ENCODE data around the gene ERBB2. TPM values are rescaled to one million over a fixed set of nuclear protein-coding genes. Genes with fewer than 3 reads are reported as not detected.

Gene ERBB2
- total and polyA plus RNA-seq, 10 of the 15 experiments (the other 5 are each of a cell fraction or from before 2014, with no cell fraction given) = 0.39 to 7.0 (median 4.3) TPM

DNA sequence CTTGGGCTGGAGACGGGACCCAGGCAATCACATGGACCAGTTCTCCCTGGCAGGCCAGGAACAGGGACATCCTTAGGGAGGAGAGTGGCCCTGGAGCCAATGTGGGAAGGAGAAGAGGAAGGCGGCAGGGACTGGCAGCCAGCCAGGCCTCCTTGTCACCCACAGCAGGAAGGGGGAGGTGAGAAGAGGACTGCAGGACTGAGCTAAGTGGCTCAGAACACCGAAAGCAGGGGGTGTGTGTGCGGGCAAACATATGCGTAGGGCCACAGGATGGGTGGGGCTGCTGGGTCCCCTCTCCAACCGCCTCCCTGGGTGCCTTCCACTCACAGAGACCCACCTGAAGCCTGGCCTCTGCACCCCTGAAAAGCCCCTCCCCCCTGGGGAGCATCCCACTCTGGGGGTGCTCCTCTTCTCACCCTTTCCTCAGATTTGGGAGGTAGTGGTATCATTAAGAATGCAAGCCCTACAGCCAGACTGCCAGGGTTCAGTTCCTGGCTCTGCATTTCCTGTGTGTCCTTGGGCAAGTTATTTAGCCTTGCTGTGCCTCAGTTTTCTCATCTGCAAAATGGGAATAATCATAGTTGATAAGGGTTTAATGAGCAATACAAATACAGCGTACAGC lies 23.6 kb upstream of the ERBB2 start:
- 26% methylated on average over 7 of the region's 7 CpGs for WGBS (ENCODE audit: insufficient coverage, insufficient replicate concordance, low lambda C conversion rate, missing lambda C conversion rate)
- no peak overlapping the region for H3K27ac ChIP-seq (ENCODE audit: control insufficient read depth, insufficient read depth)
- H3K4me1 ChIP-seq (ENCODE audit: control insufficient read depth, insufficient read depth, low read length) = peaks cover 44% of the 10 kb centered on the region
- no peak overlapping the region for H3K4me3 ChIP-seq
- SMC1A ChIA-PET (ENCODE audit: uncharacterized antibody, unreplicated experiment) = interaction anchor here (0.6 to 2.0 kb wide), 4 partner anchors 12 to 694 kb away, joined by 3 to 11 read pairs (median 3); partner anchors contain the start of gene PGAP3
- H3K79me2 ChIP-seq (ENCODE audit: control insufficient read depth, insufficient read depth, low read length) = no peaks in the 10 kb centered on the region
- ATAC-seq = peak; percentile 83
- no peaks in the 10 kb centered on the region for H4K20me1 ChIP-seq (ENCODE audit: control insufficient read depth, insufficient read depth)
- no peak overlapping the region; the same call in 1 of the 2 replicates for H2AFZ ChIP-seq (ENCODE audit: control insufficient read depth, low read depth, low read length)
- POLR2A ChIA-PET = interaction anchor here (1.6 to 2.6 kb wide), 3 partner anchors 12 to 54 kb away, joined by 3 to 9 read pairs (median 6); partner anchors contain the start of genes MIEN1 and PGAP3
- no peaks in the 10 kb centered on the region for H3K27me3 ChIP-seq (replicated peaks in 1 of 2; ENCODE audit: control insufficient read depth in 2 of 2, insufficient read depth in 2 of 2, low read length in 1 of 2)
- no TSS peak for BruUV-seq (replicated peaks)
- in situ Hi-C loops (cut with MboI) (no loop called here), intact Hi-C loops (cut with micrococcal nuclease; ENCODE audit: unreplicated experiment) (no loop called here)
- no peaks in the 10 kb centered on the region for H3K9me3 ChIP-seq (replicated peaks; ENCODE audit: control insufficient read depth, insufficient read depth, low read length)
- RAD21 ChIA-PET (ENCODE audit: unreplicated experiment) = interaction anchor here (0.9 to 3.1 kb wide), 7 partner anchors 11 to 352 kb away, joined by 3 to 10 read pairs (median 6); partner anchors contain the start of genes MIEN1 and PGAP3
- CTCF ChIA-PET = interaction anchor here (1.8 to 9.1 kb wide), 4 partner anchors 22 to 55 kb away, joined by 7 to 114 read pairs (median 26); partner anchors contain the start of gene MIEN1
- H3K9ac ChIP-seq (ENCODE audit: control insufficient read depth, insufficient read depth, low read length) = no peak overlapping the region
- DNase-seq (ENCODE audit: low read depth, low spot score) = peak; percentile 13
- no peaks in the 10 kb centered on the region for H3K36me3 ChIP-seq (ENCODE audit: control insufficient read depth in 2 of 2, insufficient read depth in 2 of 2, low read length in 1 of 2)
- 0 out of 2 replicates have a peak overlapping the region, but pooled peaks have one; percentile 4 for H3K4me2 ChIP-seq (ENCODE audit: control insufficient read depth, insufficient read depth)
- no peak for FAIRE-seq
- TF ChIP-seq POLR2AphosphoS2 (IDR thresholded peaks at IDR 0.05; ENCODE audit: low read depth, low read length) (no peak), IKZF1 (conservative IDR thresholded peaks at IDR 0.05) (peak; percentile 93), RELA (IDR thresholded peaks at IDR 0.05; ENCODE audit: borderline replicate concordance, partially characterized antibody) (no peak), DPF2 (IDR thresholded peaks at IDR 0.05) (peak; percentile 80), EED (IDR thresholded peaks at IDR 0.05; ENCODE audit: low read depth) (peak; percentile 46; the same call in 1 of the 2 replicates), EP300 (IDR thresholded peaks at IDR 0.05; ENCODE audit: borderline replicate concordance in 1 of 2, control insufficient read depth in 1 of 2, low read depth in 2 of 2, low read length in 2 of 2) (0 out of 4 replicates have a peak, but pooled peaks of 1 of the 2 experiments have one; percentile 32), LARP7 (IDR thresholded peaks at IDR 0.05) (0 out of 2 replicates have a peak, but pooled peaks have one; percentile 19), RELB (IDR thresholded peaks at IDR 0.05; ENCODE audit: low read depth) (peak; percentile 64), RBBP5 (conservative IDR thresholded peaks at IDR 0.05) (no peak), BHLHE40 (IDR thresholded peaks at IDR 0.05; ENCODE audit: borderline replicate concordance in 1 of 2, low read depth in 2 of 2, low read length in 1 of 2) (peak; percentile 11 to 70; a peak in 1 of 4 replicates), BACH1 (IDR thresholded peaks at IDR 0.05; ENCODE audit: borderline replicate concordance) (0 out of 2 replicates have a peak, but pooled peaks have one; percentile 3), NBN (IDR thresholded peaks at IDR 0.05) (peak; percentile 55; the same call in 1 of the 2 replicates), KAT2A (conservative IDR thresholded peaks at IDR 0.05; ENCODE audit: control insufficient read depth, low read depth, low read length) (no peak), IKZF2 (IDR thresholded peaks at IDR 0.05) (peak; percentile 74 to 82), GATAD2B (conservative IDR thresholded peaks at IDR 0.05; ENCODE audit: low read depth) (0 out of 2 replicates have a peak, but pooled peaks have one; percentile 40), BCL11A (IDR thresholded peaks at IDR 0.05; ENCODE audit: low read depth, low read length) (0 out of 2 replicates have a peak, but pooled peaks have one; percentile 8), CHD2 (IDR thresholded peaks at IDR 0.05; ENCODE audit: borderline replicate concordance, low read depth, low read length) (no peak)
- TF ChIP-seq, protein P1, sequence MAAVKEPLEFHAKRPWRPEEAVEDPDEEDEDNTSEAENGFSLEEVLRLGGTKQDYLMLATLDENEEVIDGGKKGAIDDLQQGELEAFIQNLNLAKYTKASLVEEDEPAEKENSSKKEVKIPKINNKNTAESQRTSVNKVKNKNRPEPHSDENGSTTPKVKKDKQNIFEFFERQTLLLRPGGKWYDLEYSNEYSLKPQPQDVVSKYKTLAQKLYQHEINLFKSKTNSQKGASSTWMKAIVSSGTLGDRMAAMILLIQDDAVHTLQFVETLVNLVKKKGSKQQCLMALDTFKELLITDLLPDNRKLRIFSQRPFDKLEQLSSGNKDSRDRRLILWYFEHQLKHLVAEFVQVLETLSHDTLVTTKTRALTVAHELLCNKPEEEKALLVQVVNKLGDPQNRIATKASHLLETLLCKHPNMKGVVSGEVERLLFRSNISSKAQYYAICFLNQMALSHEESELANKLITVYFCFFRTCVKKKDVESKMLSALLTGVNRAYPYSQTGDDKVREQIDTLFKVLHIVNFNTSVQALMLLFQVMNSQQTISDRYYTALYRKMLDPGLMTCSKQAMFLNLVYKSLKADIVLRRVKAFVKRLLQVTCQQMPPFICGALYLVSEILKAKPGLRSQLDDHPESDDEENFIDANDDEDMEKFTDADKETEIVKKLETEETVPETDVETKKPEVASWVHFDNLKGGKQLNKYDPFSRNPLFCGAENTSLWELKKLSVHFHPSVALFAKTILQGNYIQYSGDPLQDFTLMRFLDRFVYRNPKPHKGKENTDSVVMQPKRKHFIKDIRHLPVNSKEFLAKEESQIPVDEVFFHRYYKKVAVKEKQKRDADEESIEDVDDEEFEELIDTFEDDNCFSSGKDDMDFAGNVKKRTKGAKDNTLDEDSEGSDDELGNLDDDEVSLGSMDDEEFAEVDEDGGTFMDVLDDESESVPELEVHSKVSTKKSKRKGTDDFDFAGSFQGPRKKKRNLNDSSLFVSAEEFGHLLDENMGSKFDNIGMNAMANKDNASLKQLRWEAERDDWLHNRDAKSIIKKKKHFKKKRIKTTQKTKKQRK (IDR thresholded peaks at IDR 0.05; ENCODE audit: low read depth, low read length) = no peak
- TF ChIP-seq, protein P2, sequence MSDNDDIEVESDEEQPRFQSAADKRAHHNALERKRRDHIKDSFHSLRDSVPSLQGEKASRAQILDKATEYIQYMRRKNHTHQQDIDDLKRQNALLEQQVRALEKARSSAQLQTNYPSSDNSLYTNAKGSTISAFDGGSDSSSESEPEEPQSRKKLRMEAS (IDR thresholded peaks at IDR 0.05; ENCODE audit: low read depth, low read length) = no peak; the same call in 1 of the 2 replicates
